Measurements from ENCODE around the gene SMO. TPM values are rescaled to one million over a fixed set of nuclear protein-coding genes. Genes with fewer than 3 reads are reported as not detected.

Gene SMO
- total and polyA plus RNA-seq, 4 donors = 2.9 to 16.3 (median 10.7) TPM

DNA sequence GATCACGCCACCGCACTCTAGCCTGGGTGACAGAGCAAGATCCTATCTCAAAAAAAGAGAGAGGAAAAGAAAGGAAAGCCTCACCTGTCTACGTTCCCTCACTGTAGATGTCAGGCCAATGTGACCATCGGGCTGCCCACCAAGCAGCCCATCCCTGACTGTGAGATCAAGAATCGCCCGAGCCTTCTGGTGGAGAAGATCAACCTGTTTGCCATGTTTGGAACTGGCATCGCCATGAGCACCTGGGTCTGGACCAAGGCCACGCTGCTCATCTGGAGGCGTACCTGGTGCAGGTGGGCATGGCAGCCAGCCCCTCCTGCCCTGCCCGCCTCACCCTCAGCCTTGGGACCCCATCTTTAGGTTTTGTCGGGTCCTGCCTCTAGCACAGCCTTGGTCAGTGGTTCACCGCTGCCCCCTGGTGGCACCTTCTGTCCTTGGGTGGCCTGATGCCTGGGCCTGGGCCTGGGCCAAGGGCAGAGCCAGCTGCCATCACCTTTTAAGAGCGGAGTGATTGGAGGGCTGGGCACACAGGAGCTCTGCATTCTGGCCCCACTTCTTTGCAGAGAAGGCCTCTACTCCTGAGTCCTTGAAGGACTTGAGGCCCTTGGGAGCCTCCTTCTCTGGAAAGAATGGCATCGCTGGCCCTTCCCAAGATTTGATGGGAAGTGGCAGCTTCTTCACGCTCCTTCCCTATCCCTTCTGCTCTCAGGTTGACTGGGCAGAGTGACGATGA, 22.0 kb downstream of the SMO start:
- 65% methylated on average over 16 of the region's 16 CpGs for WGBS
- no peak overlapping the region for H3K27ac ChIP-seq (ENCODE audit: low read depth in 1 of 2, low read length in 2 of 2)
- peaks cover 5 to 45% (median 34%) of the 10 kb centered on the region in 4 donors for H3K4me1 ChIP-seq (ENCODE audit: control insufficient read depth in 4 of 4, insufficient read depth in 4 of 4, low read length in 3 of 4)
- H3K36me3 ChIP-seq (ENCODE audit: control insufficient read depth in 4 of 4, insufficient read depth in 3 of 4, low read depth in 1 of 4, low read length in 3 of 4) = peaks cover 4 to 8% (median 5%) of the 10 kb centered on the region in 4 donors
- no peaks in the 10 kb centered on the region for H3K9me3 ChIP-seq (ENCODE audit: control insufficient read depth in 4 of 4, low read length in 3 of 4)
- DNase-seq (ENCODE audit: low spot score) = peak; percentile 81
- no peak for TF ChIP-seq ATF3 (IDR thresholded peaks at IDR 0.05)
- TF ChIP-seq RAD21 (IDR thresholded peaks at IDR 0.05) = peak; percentile 96 to 99
- TF ChIP-seq MAX (IDR thresholded peaks at IDR 0.05) = no peak
- TF ChIP-seq HNF4A (conservative IDR thresholded peaks at IDR 0.05) = no peak
- TF ChIP-seq CTCF (IDR thresholded peaks at IDR 0.05; ENCODE audit: low read depth, low read length, missing input control) = peak; percentile 85
- H3K9ac ChIP-seq (ENCODE audit: low read depth in 1 of 2, low read length in 2 of 2) = no peak overlapping the region
- H3K4me3 ChIP-seq (ENCODE audit: low read depth in 1 of 3, low read length in 3 of 3) = no peak overlapping the region
- no peaks in the 10 kb centered on the region for H3K27me3 ChIP-seq (ENCODE audit: control insufficient read depth in 4 of 4, insufficient read depth in 4 of 4, low read length in 3 of 4)

DNA sequence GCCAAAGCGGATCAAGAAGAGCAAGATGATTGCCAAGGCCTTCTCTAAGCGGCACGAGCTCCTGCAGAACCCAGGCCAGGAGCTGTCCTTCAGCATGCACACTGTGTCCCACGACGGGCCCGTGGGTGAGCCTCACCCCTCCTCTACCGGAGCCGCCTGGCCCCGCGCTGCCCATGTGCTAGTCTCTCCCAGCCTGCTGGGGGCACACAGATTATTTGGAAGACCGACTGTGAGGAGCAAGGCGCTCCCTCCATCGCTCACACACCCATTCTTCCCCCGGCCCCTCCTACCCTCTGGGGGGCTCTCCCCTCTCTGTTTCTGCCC, 22.5 kb downstream of the SMO start:
- H3K9me3 ChIP-seq (ENCODE audit: control insufficient read depth in 4 of 4, low read length in 3 of 4) = no peaks in the 10 kb centered on the region
- 96% methylated on average over 14 of the region's 14 CpGs for WGBS
- peaks cover 5 to 39% (median 32%) of the 10 kb centered on the region in 4 donors for H3K4me1 ChIP-seq (ENCODE audit: control insufficient read depth in 4 of 4, insufficient read depth in 4 of 4, low read length in 3 of 4)
- no peak overlapping the region for H3K9ac ChIP-seq (ENCODE audit: low read depth in 1 of 2, low read length in 2 of 2)
- DNase-seq (ENCODE audit: low spot score) = no peak
- no peaks in the 10 kb centered on the region for H3K27me3 ChIP-seq (ENCODE audit: control insufficient read depth in 4 of 4, insufficient read depth in 4 of 4, low read length in 3 of 4)
- no peak for TF ChIP-seq CTCF (IDR thresholded peaks at IDR 0.05; ENCODE audit: low read depth, low read length, missing input control)
- no peak for TF ChIP-seq ATF3 (IDR thresholded peaks at IDR 0.05)
- TF ChIP-seq MAX (IDR thresholded peaks at IDR 0.05) = no peak
- TF ChIP-seq JUND (IDR thresholded peaks at IDR 0.05) = no peak
- no peak for TF ChIP-seq NR2F2 (IDR thresholded peaks at IDR 0.05)
- no peak for TF ChIP-seq RAD21 (IDR thresholded peaks at IDR 0.05)
- no peak for TF ChIP-seq TAF1 (conservative IDR thresholded peaks at IDR 0.05)
- no peak for TF ChIP-seq HNF4A (conservative IDR thresholded peaks at IDR 0.05)
- TF ChIP-seq EGR1 (IDR thresholded peaks at IDR 0.05; ENCODE audit: low read depth in 2 of 2) = no peak
- TF ChIP-seq YY1 (IDR thresholded peaks at IDR 0.05) = no peak
- TF ChIP-seq REST (IDR thresholded peaks at IDR 0.05) = no peak
- TF ChIP-seq GABPA (IDR thresholded peaks at IDR 0.05 in 1 of 2, conservative IDR thresholded peaks at IDR 0.05 in 1 of 2) = no peak
- no peak for TF ChIP-seq FOXA2 (IDR thresholded peaks at IDR 0.05)
- no peak for TF ChIP-seq FOXA1 (IDR thresholded peaks at IDR 0.05)
- no peak overlapping the region for H3K27ac ChIP-seq (ENCODE audit: low read depth in 1 of 2, low read length in 2 of 2)
- H3K36me3 ChIP-seq (ENCODE audit: control insufficient read depth in 4 of 4, insufficient read depth in 3 of 4, low read depth in 1 of 4, low read length in 3 of 4) = peaks cover 4 to 8% (median 5%) of the 10 kb centered on the region in 4 donors
- no peak overlapping the region for H3K4me3 ChIP-seq (ENCODE audit: low read depth in 1 of 3, low read length in 3 of 3)

Measured in liver (tissue), 9 donors.